HG03457 (cell line): ENCODE data around the gene FBXW10B.
"Not testable (repeated sequence)": the region's sequence is repeated elsewhere in the genome, so short reads cannot be mapped to it uniquely, and the experiment has no call there.

Source experiments
- ATAC-seq: cut with Tn5 transposase; IDR thresholded peaks from one replicate; pipeline ENCODE4 v1.9.1; 2021; ENCODE audit warnings: moderate number of reproducible peaks; ENCODE audit not compliant: unreplicated experiment

Gene FBXW10B

DNA sequence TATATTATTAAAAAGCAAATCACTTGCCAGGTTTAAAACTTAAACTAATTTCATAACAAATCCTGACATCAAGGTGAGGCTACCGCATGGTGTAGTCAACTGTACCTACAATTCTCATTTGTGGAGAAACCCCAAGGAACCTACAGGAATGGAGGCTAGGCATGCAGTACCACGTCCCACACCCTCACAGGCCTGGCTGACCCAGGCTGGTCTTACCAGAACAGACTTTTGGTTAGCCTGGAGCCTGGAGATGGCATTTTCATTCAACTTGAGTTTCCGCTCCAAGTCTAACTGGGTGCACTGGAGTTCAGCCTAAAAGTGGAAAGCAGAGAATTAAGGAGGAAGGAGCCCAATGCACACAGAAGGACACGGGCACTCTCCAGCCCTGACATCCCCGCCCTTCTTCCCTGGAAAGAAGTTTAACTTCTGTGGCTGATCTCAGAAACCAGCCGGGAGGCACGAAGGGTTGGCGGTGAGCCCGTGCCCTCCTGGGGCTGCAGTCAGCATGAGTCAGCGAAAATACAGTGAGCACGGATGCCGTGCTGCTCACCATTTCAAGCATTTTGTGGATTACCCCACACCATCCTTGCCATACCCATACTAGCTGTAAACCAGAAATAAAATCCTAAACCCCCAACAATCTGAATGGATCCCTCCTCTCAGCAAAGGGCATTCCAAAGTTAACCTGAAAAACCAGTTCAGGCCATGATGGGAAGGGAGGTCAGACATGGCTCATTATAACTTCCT is 23.2 kb upstream of the FBXW10B start:
- ATAC-seq, result not testable (repeated sequence)

DNA sequence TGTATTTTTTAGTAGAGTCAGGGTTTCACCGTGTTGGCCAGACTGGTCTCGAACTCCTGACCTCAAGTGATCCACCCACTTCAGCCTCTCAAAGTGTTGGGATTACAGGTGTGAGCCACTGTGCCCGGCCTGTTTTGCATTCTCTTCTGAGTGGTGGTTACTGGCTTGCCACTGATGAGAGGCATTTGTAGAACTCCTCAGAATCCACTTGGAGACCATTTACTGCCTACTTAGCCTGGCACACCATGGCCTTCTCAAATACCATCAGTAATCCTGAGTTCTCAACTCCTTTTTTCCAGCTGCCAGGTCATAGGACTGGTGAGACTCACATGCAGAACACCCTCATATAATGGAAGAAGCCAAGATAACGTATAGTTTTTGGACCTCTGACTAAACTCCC is 22.5 kb upstream of the FBXW10B start:
- not testable (repeated sequence) for ATAC-seq

DNA sequence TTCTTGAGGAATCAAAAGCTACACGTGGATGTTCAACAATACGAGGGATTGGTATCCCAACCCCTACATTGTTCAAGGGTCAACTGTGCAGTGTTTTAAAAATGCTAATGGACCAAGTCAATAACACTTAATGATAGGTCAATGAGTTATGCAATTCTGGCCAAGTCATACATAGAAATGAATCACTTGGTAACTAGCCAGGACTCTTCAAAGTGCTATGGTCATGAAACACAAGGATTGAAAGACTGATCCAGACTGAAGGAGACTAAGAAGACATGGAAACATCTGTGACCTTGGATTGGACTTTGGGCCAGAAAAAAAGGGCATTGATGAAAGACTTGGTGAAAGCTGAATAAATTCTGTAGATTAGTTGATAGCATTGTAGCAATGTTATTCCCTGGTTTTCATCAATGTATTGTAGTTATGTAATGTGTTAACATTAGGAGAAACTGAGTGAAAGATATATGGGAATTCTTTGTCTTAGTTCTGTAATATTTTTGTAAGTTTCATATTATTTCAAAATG is 11.5 kb upstream of the FBXW10B start:
- not testable (repeated sequence) for ATAC-seq

DNA sequence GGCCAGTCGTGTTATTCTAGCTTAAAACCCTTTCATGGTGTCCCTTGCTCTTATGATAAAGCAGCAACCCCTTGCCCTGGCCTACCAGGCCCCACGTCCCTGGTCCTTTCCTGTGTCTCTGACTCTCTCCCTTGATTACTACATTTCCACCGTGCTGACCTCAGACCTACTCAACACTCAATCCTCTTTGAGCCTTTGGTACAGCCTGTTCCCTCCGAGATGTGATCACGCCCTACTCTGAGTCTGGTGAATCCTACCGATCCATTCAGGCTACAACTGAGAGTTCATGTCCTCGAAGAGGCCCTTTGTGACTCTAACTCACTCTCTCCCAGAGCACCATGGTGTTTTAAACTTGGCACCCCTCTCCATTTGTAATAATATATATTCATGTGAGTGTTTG is 10.5 kb upstream of the FBXW10B start:
- not testable (repeated sequence) for ATAC-seq

DNA sequence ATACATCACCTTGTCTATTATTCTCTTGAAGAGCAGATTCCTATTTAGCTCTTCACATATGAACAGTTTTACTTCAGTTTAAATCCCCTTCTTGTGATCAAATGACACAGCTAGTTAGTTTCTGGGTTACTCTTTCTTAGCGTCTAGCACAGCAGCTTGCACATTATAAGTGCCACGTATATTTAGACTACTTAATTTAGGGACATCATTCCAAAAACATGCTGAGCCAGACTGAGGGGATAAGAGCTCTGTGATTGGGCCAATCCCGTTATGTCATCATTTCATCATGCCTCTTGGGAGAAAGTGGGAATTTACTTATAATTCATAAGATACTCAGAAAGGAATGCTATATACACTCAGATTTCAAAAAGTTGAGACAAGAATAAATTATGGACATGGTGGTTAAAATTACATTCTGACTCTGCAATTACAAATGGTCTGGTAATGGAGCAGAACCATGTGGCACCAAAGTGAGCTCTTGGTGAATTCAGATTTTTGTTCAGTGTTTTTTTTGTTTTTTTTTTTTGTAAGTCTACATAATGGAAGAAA is 4.2 kb upstream of the FBXW10B start:
- ATAC-seq, result not testable (repeated sequence)

DNA sequence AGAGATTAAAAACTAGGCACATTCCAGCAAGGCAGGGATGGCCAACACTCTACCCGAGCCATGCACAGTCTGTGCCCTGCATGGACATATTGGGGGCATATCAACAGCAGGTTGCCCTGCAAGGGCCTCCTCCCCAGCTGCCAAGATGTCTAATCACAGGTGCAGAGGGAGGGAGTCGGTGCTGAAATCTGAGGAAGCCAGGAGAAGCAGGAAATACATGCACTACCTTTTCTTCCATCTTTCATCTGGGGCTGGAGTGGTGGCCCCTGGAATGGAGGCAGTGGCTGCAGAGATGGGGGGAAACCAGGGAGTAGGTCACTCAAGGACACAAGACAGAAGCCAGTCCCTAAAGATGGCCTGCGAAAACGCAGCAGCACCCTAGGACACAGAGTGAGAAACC is 3.8 kb upstream of the FBXW10B start:
- not testable (repeated sequence) for ATAC-seq

DNA sequence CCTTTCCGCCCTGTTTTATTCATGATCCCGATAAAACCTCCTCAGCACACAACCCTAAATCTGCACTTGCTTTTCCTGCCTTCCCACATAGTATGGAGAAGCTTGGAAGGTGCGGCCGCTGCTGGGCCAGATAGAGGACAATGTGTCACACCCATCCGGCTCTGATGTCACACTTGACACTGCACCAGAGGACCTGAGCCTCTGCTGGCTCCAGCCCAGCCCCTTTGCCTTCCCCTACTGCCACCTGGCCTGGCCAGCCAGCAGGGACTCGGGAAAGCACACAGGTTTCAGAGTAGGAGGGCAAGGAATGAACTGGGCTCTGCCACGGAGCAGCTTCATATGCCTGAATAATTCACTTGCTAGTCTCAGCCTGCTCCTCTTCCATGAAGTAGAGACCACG is 2.6 kb upstream of the FBXW10B start:
- ATAC-seq, result not testable (repeated sequence)

DNA sequence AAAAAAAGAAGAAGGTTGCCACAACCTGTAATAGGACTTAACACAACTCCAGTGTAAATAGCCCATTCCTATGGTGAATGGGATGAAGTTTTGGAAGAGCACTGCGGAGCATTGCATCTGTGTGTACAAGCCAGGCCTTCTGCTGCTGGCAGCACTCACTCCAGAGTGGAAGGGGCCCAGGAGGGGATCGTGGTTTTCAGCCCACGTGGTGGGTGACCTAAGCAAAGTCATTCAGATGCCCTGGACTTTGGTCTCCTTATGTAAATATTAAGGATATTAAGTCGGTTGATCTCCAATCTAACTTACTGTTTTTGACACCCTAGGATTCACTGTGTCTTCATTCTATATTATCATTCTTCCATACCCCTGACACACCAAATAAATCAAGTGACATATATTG is 2.7 kb downstream of the FBXW10B start:
- ATAC-seq, result not testable (repeated sequence)

DNA sequence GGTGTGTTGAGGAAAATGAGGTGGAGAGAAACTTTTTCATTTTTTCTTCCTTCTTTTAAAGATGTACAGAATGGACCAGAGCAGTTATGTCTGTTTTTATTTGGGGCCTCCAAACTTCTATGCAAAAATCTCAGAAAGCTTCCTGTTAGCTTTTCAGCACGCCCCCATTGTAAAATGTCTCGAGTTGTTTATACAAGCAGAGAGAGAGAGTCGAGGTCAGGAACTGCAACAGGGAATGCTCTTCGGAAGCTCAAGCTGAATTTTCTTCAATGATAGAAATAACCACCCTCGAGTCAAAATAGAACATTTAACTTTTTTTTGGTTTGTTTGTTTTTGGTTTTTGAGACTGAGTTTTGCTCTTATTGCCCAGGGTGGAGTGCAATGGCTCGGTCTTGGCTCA is 3.7 kb downstream of the FBXW10B start:
- not testable (repeated sequence) for ATAC-seq

DNA sequence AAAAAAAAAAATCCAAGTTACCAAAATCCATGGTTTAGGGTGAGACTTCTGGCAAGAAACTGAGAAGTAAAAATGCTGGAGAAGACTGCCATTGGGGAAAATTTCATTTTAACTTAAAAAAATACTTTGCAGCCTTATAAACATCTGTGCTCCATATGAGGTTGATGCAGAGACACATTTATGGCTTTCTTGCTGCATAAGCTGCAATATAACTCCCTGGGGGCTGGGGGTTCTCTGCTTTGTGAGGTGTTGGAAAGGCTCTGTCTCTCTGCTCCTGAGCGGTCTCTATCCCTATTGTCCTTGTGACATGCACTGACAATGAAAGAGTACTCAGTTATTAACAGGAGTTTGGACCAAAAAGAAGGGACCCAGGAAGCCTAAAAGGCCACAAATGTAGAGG is 6.4 kb downstream of the FBXW10B start:
- not testable (repeated sequence) for ATAC-seq

DNA sequence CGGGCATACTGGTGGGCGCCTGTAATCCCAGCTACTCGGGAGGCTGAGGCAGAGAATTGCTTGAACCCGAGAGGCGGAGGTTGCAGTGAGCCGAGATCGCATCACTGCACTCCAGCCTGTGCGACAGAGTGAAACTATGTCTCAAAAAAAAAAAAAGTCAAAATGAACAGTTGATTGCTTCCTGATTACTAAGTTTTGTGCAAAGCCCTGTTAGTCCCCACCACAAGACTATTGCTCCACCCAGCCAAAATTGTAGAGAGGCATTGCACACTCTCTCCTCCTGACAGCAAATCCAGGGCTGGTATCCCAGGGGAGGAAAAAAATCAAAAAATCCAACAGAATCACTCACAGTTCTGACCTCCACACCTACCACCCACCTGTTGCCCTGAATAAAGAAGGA is 26.5 kb downstream of the FBXW10B start:
- ATAC-seq, result not testable (repeated sequence)

DNA sequence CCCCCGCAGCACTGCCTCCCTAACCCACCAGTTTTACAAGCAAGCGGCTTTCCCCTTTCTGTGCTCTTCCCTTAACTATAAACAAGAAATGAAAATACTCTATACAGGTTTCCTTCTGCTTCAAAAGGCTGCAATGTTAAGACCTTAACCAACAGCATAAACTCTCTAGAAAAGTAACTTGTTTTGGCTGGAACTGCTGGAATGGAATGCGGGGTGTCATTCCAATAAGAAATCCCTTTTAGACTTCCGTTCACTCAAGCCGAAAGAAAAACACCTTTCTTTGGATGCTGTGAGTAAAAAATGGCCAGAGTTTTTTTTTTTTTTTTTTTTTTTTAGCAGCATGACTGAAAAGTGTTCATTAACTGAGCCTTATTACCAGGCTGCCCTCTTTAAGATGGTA is 27.5 kb downstream of the FBXW10B start:
- not testable (repeated sequence) for ATAC-seq

DNA sequence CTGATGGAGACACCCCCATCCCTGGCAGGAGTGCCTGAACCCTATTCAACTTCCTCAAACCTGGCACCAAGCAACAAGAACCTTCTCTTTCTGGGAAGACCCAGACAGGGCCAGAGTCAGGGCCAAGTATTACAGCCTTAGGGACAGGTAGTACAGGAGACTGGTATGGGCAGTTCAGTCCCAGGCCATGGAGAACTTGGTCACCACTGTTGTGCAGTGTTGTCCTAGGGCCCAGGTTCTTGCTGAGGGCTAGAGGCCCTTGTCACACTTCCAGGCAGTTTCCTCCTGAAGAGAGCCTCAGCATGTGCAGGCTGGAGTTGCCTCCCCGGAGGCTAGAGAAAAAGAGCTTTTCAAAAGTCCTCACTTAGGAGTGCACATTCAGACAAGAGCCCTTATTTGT is 28.7 kb downstream of the FBXW10B start:
- ATAC-seq, result not testable (repeated sequence)

DNA sequence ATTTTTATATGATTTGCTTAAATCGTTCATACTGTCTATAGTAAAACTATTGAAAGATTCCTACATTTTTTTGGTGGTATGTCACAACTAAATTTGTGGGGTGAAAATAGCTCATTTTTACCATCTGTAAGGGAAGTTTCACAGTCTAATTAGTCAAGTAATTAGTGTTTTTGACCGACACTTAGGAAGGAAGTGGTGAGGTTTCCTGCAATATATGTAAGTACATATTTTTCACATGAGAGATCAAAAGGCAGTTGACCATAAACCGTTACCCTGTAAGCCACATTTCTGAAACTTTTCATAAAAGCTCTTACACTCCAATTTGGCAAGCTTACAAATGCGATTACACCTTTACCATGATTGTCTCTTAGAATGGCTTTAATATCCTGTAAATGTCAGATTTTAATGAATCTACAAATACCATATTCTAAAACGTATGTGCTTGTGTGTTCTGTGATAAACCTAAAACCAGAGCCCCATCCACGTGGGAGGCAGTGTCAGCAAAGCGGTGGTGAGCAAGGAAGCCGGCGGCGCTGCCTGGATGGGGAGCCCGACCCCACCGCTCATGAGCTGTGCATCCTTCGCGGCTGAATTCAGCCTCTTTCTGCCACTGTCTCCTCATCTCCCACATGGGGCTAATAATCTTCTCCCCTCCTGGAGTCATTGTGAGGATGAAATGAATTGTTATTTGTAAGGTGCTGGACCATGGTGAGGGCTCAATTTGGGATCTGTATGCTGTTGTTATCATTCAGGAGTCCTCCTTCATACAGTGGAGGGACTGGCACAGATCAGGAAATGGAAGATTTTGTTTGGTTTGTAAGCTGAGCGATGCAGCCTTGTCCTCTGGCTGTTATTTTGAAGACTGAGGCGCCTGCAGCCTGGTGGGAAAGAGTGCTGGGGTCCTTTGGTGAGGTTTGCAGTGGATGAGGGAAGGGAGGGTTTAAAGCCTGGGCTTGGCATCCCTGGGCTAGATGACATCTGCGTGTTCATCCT is 29.7 kb downstream of the FBXW10B start:
- ATAC-seq, result not testable (repeated sequence)

DNA sequence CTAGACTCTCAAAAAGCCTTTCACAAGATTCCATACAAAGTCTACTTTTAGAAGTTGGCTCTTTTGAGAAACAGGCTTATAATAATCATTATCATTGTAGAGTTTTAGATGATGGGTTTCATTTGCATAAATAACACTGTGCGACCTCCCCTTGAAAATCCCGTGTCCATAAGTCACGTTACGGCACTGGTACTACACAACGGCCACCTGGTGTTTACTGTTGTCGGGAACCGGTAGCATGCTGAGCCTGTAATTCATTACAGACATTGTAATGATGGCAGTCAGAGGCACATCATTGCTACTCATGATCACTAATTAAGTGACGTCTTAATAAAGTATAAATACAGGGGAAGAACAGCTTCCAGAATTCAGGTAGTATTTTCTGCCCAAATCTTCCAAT is 31.5 kb downstream of the FBXW10B start:
- ATAC-seq, result not testable (repeated sequence)

DNA sequence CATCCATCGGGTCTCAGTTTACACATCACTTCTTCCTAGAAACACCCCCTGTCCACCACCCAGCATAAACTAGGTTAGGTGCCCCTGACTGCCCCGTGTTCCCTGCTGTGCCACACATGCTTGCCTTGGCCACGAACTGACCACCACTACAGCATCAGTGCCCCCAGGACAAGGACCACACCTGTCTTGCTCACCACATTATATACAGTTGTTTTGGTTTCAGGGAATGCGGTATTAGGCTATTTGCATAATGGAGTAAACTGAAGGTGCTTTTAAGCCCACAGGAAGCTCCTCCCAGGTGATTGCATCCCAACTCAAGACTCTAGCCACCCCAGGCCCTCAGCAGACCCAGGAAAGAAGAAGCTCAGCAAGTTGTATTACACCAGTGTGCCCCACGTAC is 36.2 kb downstream of the FBXW10B start:
- not testable (repeated sequence) for ATAC-seq

DNA sequence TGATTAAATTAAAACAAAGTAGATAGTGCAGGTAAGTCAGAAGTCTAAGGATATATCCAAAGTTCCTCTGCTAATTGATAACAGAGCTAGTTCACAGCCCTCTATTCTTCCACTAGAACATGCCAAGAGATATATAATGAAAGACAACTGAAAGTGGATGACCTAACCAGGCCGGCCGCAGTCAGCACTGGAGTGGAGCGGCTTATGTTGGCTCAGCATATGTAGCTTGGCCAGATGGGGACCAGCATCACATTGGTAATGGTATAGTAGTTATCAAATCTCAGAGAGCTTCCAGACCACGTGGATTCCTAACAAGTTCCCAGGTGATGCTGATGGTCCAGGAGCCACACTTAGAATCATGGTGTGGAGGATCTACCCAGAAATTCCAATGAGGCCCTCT is 38.0 kb downstream of the FBXW10B start:
- not testable (repeated sequence) for ATAC-seq

DNA sequence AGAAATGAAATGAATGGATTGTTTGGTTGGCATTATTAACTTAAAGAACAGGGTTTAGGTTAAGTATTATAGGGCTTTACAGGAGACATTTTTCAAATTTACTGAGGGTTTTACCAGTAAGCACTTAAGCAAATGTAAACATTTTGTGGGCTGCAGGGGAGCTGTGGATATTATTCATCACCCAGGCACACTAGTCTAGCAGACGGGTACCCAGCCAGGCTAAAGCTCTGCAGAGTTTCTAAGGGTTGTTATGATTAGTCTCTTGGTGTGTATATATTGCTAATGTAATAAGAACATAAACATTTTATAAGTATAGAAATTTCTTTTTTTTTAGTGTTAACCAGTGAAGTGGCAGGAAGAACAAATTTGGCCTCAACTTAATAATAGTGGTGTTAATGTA is 42.7 kb downstream of the FBXW10B start:
- ATAC-seq, result not testable (repeated sequence)

DNA sequence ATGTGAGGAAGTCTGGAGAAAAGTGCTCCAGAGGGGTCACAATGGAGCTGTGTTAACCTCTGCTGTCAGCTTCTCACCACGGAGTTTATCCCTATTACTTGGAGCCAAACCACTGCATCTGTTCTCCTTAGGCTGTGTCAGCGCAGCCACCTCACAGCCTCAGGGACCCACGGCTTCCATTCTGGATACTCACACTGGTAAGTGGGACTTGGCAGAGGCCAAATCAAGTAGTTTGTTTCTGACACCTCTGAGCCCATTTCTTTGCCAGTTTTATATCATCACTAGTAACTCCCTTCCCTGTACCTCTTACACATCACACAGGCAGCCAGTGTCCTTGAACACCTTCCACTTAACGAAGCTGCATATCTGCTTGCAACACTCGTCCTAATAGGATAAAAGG is 44.8 kb downstream of the FBXW10B start:
- not testable (repeated sequence) for ATAC-seq

DNA sequence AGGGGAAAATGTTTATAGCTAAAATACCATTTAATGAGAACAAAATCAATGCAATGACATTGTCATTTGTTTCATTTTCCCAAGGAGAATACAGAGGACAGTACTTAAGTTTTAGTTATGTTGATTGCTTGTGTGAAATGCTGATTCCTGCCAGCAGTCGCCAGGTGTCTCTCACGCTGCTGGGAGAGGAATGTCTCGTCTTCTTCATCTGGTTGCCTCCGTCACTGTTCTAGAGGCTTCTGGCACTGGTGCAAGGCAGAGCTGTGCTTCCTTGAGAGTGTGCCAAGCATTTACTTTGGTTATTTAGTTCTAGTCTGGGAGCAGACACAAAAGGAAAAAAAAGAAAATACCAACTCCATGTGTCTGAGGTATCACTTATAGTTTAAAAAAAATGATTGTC is 45.6 kb downstream of the FBXW10B start:
- ATAC-seq, result not testable (repeated sequence)
